ENCODE results near the gene C12orf75.
"Not testable (repeated sequence)": the region's sequence is repeated elsewhere in the genome, so short reads cannot be mapped to it uniquely, and the experiment has no call there.

The C12orf75 gene

GRCh38 chr12:105384220-105384619, 53.7 kb downstream of the C12orf75 start:
- DNase-seq, result no peak

DNA sequence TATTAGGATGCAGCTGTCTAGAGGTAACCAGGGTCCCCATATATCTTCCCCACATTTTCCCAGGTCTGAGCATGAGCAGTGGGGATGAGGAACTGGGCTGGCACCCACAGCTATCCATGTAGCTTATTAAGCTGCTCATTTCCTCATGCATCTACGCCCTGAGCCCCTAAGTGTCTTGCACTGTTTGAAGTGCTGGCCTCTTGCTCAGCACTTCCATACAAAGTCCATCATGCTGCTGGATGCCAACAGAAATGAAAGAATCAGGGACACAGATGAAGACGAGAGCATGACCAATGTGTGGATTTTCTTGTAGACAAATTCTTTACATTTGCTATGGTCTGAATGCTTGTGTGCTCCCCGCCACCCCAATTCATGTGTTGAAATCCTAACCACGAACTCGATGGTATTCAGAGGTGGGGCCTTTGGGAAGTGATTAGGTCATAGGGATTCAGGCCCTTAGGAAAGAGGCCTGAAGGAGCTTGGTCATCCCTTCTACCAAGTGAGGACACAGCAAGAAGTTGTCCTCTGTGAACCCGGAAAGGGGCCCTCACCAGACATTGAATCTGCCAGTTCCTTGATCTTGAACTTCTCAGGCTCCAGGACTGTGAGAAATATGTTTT, 54.5 kb downstream of the C12orf75 start:
- no peak for DNase-seq

GRCh38 chr12:105386431-105386830, 55.9 kb downstream of the C12orf75 start:
- DNase-seq, result no peak

GRCh38 chr12:105391231-105391630, 60.7 kb downstream of the C12orf75 start:
- no peak for DNase-seq

DNA sequence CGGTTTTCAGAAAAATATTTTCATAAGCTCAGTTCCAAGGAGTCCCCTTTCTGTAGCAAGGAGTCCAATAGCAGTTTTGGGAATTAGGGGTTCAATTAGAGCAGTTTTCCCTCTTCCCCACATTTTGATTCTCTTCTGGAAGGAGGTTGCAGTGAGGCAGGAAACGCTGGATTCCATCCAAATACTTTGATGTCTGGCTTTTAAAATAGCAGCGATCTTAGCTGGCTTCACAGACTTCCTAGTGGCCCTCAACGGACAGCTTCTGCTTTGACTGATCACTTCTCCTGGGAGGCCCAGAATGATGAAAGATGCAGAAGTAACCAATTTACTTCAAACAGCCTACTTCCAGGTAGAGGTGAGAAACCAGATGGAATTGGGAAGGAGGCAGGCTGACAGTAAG, 63.1 kb downstream of the C12orf75 start:
- DNase-seq, result no peak

GRCh38 chr12:105396024-105396423, 65.5 kb downstream of the C12orf75 start:
- DNase-seq, result no peak

DNA sequence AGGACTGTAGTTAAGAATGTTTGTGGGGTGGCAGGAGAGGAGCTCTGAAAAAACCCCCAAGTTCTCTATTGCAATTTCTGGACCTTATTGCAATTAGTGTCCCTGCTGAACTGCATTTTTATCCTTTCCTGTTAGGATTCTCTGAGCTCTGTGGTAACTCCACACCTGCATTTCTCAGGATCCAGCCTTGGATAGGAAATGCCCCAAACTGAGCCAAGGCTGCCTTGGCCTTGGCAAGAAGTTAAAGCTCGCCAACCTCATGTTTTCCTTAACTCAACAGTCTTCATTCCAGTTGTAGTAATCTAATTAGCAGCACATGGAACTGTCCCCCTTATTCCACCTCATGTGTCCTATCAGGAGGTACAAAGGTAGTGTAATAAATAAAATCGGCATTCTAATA, 66.5 kb downstream of the C12orf75 start:
- DNase-seq, result no peak

DNA sequence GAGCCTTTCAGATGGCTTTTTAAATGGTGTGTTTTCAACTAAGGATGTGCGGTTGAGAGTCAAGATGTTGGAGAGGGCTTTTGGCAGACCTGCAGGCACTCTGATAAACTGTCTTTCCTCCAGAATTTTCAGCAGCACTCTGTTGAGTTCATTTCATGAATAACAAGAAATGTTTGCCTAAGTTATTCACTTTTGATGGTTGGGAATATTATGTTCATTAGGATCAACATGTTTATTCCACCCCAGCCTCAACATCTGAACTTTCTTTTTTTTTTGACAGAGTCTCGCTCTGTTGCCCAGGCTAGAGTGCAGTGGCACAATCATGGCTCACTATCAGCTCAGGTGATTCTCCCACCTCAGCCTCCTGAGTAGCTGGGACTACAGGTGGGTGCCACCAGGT, 68.4 kb downstream of the C12orf75 start:
- DNase-seq, result no peak

GRCh38 chr12:105399428-105400081, 69.1 kb downstream of the C12orf75 start:
- no peak for DNase-seq

DNA sequence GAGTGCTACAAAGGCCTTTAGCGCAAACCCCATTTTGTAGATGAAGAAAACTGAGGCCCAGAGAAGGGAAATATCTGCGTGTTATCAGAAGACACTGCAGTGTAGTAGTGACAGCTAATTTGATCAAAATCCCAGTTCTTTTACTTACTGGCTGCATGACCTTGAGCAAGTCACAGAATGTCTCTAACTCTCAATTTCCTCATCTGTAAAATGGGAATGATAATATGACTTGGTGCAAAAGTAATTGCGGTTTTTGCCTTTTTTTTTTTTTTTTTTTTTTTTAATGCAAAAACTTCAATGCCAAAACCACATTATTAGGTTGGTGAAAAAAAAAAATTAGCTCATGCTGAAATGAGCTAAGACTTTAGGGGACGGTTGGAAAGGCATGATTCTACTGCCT, 69.7 kb downstream of the C12orf75 start:
- DNase-seq, result no peak

GRCh38 chr12:105401198-105401597, 70.7 kb downstream of the C12orf75 start:
- DNase-seq, result no peak

DNA sequence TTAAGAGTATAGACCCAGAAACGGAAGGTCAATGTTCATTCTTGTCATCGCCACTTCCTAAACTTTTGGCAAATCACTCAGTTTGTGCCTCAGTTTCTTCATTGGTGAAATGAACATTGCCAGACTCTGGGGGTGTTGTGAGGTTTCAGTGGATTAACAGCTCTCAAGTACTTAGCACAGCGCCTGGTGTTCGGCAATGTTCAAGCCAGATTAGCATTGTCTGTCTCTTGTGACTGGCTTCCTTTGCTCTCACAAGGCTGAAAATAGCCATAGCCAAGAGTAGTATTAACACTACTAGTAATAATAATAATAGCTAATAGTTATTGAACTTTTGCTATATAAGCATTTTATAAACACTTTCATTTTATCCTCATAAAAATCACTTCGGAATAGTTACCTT, 71.9 kb downstream of the C12orf75 start:
- DNase-seq, result no peak

GRCh38 chr12:105403095-105403494, 72.6 kb downstream of the C12orf75 start:
- DNase-seq, result no peak

- DNase-seq, result not testable (repeated sequence)
Measured at GRCh38 chr12:105404134-105404533, 73.6 kb downstream of the C12orf75 start.

GRCh38 chr12:105406497-105406896, 76.0 kb downstream of the C12orf75 start:
- no peak for DNase-seq

- DNase-seq, result no peak
Measured at GRCh38 chr12:105409279-105409678, 78.8 kb downstream of the C12orf75 start.

DNA sequence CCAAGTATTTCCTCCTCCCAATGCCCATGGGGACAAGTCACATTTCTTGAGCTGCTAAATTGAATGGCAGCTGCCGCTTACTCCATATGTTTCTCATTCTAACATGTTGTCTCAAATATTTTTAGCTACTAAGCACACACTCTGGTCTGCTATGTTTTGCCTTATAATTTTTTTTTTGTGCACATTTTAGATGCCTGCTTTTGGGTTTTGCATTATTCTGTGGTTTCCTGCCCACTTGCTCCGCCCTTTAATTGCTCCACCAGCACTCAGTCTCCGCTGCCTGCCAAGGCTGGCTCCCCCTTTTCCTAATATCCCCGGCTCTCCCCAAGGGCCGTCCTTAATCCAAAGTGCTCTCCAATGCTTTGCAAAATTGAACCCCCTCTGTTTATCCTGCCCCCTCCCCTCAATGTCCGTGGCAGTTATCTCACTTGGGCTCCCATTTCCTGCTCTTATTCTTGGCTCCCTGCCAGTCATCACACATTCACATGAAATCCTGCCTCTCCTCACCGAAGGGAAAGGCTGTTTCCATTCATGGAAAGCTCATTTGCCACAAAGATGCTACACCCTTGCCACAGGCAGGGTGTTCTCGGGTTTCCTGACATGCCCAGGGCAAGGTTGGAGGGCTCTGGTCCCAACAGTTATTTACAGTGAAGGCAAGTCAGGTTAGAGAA, 79.4 kb downstream of the C12orf75 start:
- no peak for DNase-seq

- DNase-seq, result no peak
Measured at GRCh38 chr12:105413911-105414487, 83.5 kb downstream of the C12orf75 start.

- DNase-seq, result no peak
Measured at GRCh38 chr12:105417732-105418131, 87.2 kb downstream of the C12orf75 start.

GRCh38 chr12:105418229-105418628, 87.7 kb downstream of the C12orf75 start:
- no peak for DNase-seq

GRCh38 chr12:105418821-105419291, 88.4 kb downstream of the C12orf75 start:
- no peak for DNase-seq

GRCh38 chr12:105419606-105420005, 89.1 kb downstream of the C12orf75 start:
- no peak for DNase-seq

GRCh38 chr12:105420046-105420445, 89.6 kb downstream of the C12orf75 start:
- no peak for DNase-seq
